GM12878 (cell line): ENCODE measurements around the gene TP53BP1. TPM values are rescaled to one million over a fixed set of nuclear protein-coding genes. Genes with fewer than 3 reads are reported as not detected.
A peak's percentile ranks its signal among the peaks of the same experiment; 100 is the strongest.

Experiments
- ATAC-seq: fragments of 200-7000 bp; cut with Tn5 transposase; 3 replicates; pipeline ENCODE4 v1.9.1; 2020; ENCODE audit warnings: mild to moderate bottlenecking, moderate library complexity
- BruUV-seq: library from RNA; stranded (reverse); fragments of 400-500 nt; replicated peaks from 2 replicates; lab custom pipeline; 2021; lab: Mats Ljungman, UMichigan
- CTCF ChIA-PET: fragments of 300-600 bp; sonication (Branson Sonifier 250); formaldehyde crosslinking; extraction: SDS; loops from one replicate; lab custom pipeline; 2021; ENCODE audit warnings: inconsistent platforms; lab: Yijun Ruan, JAX
- POLR2A ChIA-PET: fragments of 350-600 bp; formaldehyde crosslinking; extraction: SDS; loops from one replicate; lab custom pipeline; 2021; ENCODE audit warnings: inconsistent platforms; lab: Charles Lee
- RAD21 ChIA-PET: fragments of 300-600 bp; sonication (Branson Sonifier 250); formaldehyde crosslinking; loops from one replicate; lab custom pipeline; 2023; ENCODE audit warnings: antibody characterized with exemption; ENCODE audit not compliant: unreplicated experiment; lab: Charles Lee
- SMC1A ChIA-PET: fragments of 300-600 bp; sonication (Branson Sonifier 250); formaldehyde crosslinking; loops from one replicate; lab custom pipeline; 2023; ENCODE audit not compliant: unreplicated experiment, uncharacterized antibody; lab: Charles Lee
- DNase-seq: peaks from one replicate; pipeline ENCODE4 v3.0.0-alpha.2; 2011; ENCODE audit warnings: low read depth, low spot score
- FAIRE-seq: peaks from 3 replicates; lab custom pipeline; 2011; peaks lifted over from hg19 to GRCh38; lab: Jason Lieb, UNC
- H2AFZ ChIP-seq: 2 replicates; pipeline ENCODE4 v1.6.0; 2011; ENCODE audit warnings: low read depth, low read length, control low read depth; ENCODE audit not compliant: control insufficient read depth
- H3K27ac ChIP-seq: 2 replicates; pipeline ENCODE4 v1.5.1; 2011; ENCODE audit warnings: control low read depth; ENCODE audit not compliant: control insufficient read depth, insufficient read depth
- H3K27me3 ChIP-seq, 2 experiments: replicated peaks in 1 of 2; 2 replicates each; pipeline versions ENCODE4 v1.6.0 to v1.6.1; 2011; ENCODE audit warnings: low read length in 1 of 2; ENCODE audit not compliant: control insufficient read depth in 2 of 2, insufficient read depth in 2 of 2
- H3K36me3 ChIP-seq, 2 experiments: 2 replicates each; pipeline ENCODE4 v1.5.1; 2011; ENCODE audit warnings: low read length in 1 of 2; ENCODE audit not compliant: control insufficient read depth in 2 of 2, insufficient read depth in 2 of 2
- H3K4me1 ChIP-seq: 2 replicates; pipeline ENCODE4 v1.6.1; 2011; ENCODE audit warnings: mild to moderate bottlenecking, low read length, moderate library complexity, mixed read lengths; ENCODE audit not compliant: control insufficient read depth, insufficient read depth
- H3K4me2 ChIP-seq: 2 replicates; pipeline ENCODE4 v1.6.0; 2011; ENCODE audit warnings: control low read depth; ENCODE audit not compliant: control insufficient read depth, insufficient read depth
- H3K4me3 ChIP-seq: fragments of 200-600 bp; sonication (generic); 2 replicates; pipeline ENCODE4 v1.5.1; 2016
- H3K79me2 ChIP-seq: 2 replicates; pipeline ENCODE4 v1.6.0; 2011; ENCODE audit warnings: low read length; ENCODE audit not compliant: control insufficient read depth, insufficient read depth
- H3K9ac ChIP-seq: 2 replicates; pipeline ENCODE4 v1.8.0; 2011; ENCODE audit warnings: low read length, control low read depth, mixed read lengths; ENCODE audit not compliant: control insufficient read depth, insufficient read depth
- H3K9me3 ChIP-seq: replicated peaks from 3 replicates; pipeline ENCODE4 v1.5.1; 2011; ENCODE audit warnings: mild to moderate bottlenecking, low read length; ENCODE audit not compliant: control insufficient read depth, insufficient read depth
- H4K20me1 ChIP-seq: 2 replicates; pipeline ENCODE4 v1.6.0; 2011; ENCODE audit not compliant: control insufficient read depth, insufficient read depth
- MEF2B ChIP-seq: fragments of 450-650 bp; IDR thresholded peaks from 2 replicates; pipeline ENCODE4 v1.6.1; 2018; ENCODE audit warnings: mild to moderate bottlenecking, moderate library complexity; ENCODE audit not compliant: partially characterized antibody, poor library complexity, severe bottlenecking
- TBL1XR1 ChIP-seq: IDR thresholded peaks from 2 replicates; pipeline ENCODE4 v1.6.1; 2012; ENCODE audit warnings: low read depth, low read length, improper control_type of control experiment
- ZBED1 ChIP-seq: IDR thresholded peaks from 2 replicates; pipeline ENCODE4 v1.6.1; 2016; ENCODE audit warnings: borderline replicate concordance
- ZNF24 ChIP-seq: fragments of 450-650 bp; IDR thresholded peaks from 2 replicates; pipeline ENCODE4 v1.6.1; 2017; ENCODE audit warnings: antibody characterized with exemption, mild to moderate bottlenecking
- WGBS: methylation state at CpG from one replicate; pipeline ENCODE4 v1.1.6; 2016; ENCODE audit warnings: low lambda C conversion rate; ENCODE audit not compliant: insufficient replicate concordance, insufficient coverage; ENCODE audit errors: missing lambda C conversion rate; 5-methylcytosine and 5-hydroxymethylcytosine counted together
- in situ Hi-C: fragments of 300-500 bp; cut with MboI; formaldehyde crosslinking; loops from 9 replicates; pipeline ENCODE4 v1.14.3; 2018; ENCODE audit warnings: mixed read lengths
- intact Hi-C: fragments of 100-400 bp; cut with micrococcal nuclease; formaldehyde crosslinking; loops from one replicate; pipeline ENCODE4 v1.14.2; 2022; ENCODE audit not compliant: unreplicated experiment
- polyA plus RNA-seq, 11 experiments: library from polyadenylated mRNA; depleted of rRNA in 4 of 11; unstranded in 6 of 11; stranded (reverse) in 5 of 11; fragments of >200 nt; fragmentation: Nextera tagmentation in 4 of 11; fragmentation: Illumina TruSeq in 1 of 11; extraction: Ambion mirVana in 4 of 11; extraction: Trizol in 1 of 11; gene quantifications; 1 replicate in 1 of 11; 2 replicates in 10 of 11; pipeline versions ENCODE4 v1.2.1 to v1.2.3, GENCODE V29; 2011 to 2016; ENCODE audit warnings: inconsistent platforms in 2 of 11, missing spikeins in 2 of 11, low read depth in 1 of 11
- total RNA-seq, 4 experiments: library from RNA; depleted of rRNA in 3 of 4; stranded (reverse); fragments of >200 nt in 3 of 4; fragmentation: Illumina TruSeq in 1 of 4; extraction: Trizol in 1 of 4; gene quantifications; 2 replicates each; pipeline versions ENCODE4 v1.2.1 to v1.2.3, GENCODE V29; 2013 to 2021
- TF ChIP-seq, protein P1 (sequence below): fragments of 450-650 bp; IDR thresholded peaks from 2 replicates; pipeline ENCODE4 v1.6.1; 2017; ENCODE audit warnings: antibody characterized with exemption, mild to moderate bottlenecking, moderate library complexity
- TF ChIP-seq, protein P2 (sequence below): fragments of 450-650 bp; formaldehyde crosslinking; IDR thresholded peaks from 2 replicates; pipeline ENCODE4 v1.4.0; 2022; ENCODE audit warnings: mild to moderate bottlenecking, moderate library complexity

The TP53BP1 gene
- total and polyA plus RNA-seq, 10 of the 15 experiments (the other 5 are each of a cell fraction or from before 2014, with no cell fraction given), result 6.2 to 50.2 (median 19.3) TPM

DNA sequence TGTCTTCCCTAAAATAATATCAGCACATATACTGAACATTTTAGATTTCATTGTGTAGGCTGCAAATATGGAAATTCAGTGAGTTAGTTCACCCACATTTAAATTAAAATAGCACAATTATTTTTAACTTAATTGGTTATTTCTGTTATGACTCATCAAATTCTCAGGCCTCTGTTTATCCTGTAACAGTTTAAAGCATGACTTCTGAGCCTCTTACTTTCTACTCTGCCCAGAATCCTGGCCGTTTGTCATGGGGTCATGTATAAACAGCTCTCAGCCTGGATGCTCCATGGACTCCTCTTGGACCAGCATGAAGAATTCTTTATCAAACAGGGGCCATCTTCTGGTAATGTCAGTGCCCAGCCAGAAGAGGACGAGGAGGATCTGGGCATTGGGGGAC lies 109.9 kb downstream of the TP53BP1 start:
- Histone ChIP-seq H3K4me3 (no peak overlapping the region), H3K9me3 (no peaks in the 10 kb centered on the region), H3K9ac (no peak overlapping the region), H3K27ac (no peak overlapping the region), H3K36me3 (peaks cover 10 to 21% of the 10 kb centered on the region in 2 experiments), H4K20me1 (no peaks in the 10 kb centered on the region), H3K4me2 (no peak overlapping the region), H3K27me3 (no peaks in the 10 kb centered on the region), H3K79me2 (no peaks in the 10 kb centered on the region), H3K4me1 (no peaks in the 10 kb centered on the region; the same call in 1 of the 2 replicates), H2AFZ (no peak overlapping the region)
- 54% methylated on average over 2 of the region's 2 CpGs for WGBS
- POLR2A ChIA-PET, result interaction anchor here (1.2 kb wide), 1 partner anchor 11 kb away, joined by 4 read pairs; no protein-coding TSS in a partner anchor
- no peak for ATAC-seq
- in situ Hi-C loops (no loop called here), intact Hi-C loops (no loop called here)
- no peak for DNase-seq
- RAD21 ChIA-PET, result interaction anchor here (1.3 kb wide), 1 partner anchor 9 kb away, joined by 4 read pairs; no protein-coding TSS in a partner anchor
- TF ChIP-seq, protein P1, sequence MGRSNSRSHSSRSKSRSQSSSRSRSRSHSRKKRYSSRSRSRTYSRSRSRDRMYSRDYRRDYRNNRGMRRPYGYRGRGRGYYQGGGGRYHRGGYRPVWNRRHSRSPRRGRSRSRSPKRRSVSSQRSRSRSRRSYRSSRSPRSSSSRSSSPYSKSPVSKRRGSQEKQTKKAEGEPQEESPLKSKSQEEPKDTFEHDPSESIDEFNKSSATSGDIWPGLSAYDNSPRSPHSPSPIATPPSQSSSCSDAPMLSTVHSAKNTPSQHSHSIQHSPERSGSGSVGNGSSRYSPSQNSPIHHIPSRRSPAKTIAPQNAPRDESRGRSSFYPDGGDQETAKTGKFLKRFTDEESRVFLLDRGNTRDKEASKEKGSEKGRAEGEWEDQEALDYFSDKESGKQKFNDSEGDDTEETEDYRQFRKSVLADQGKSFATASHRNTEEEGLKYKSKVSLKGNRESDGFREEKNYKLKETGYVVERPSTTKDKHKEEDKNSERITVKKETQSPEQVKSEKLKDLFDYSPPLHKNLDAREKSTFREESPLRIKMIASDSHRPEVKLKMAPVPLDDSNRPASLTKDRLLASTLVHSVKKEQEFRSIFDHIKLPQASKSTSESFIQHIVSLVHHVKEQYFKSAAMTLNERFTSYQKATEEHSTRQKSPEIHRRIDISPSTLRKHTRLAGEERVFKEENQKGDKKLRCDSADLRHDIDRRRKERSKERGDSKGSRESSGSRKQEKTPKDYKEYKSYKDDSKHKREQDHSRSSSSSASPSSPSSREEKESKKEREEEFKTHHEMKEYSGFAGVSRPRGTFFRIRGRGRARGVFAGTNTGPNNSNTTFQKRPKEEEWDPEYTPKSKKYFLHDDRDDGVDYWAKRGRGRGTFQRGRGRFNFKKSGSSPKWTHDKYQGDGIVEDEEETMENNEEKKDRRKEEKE, result no peak
- TF ChIP-seq ZBED1, result no peak
- no peak for TF ChIP-seq ZNF24
- TF ChIP-seq, protein P2, sequence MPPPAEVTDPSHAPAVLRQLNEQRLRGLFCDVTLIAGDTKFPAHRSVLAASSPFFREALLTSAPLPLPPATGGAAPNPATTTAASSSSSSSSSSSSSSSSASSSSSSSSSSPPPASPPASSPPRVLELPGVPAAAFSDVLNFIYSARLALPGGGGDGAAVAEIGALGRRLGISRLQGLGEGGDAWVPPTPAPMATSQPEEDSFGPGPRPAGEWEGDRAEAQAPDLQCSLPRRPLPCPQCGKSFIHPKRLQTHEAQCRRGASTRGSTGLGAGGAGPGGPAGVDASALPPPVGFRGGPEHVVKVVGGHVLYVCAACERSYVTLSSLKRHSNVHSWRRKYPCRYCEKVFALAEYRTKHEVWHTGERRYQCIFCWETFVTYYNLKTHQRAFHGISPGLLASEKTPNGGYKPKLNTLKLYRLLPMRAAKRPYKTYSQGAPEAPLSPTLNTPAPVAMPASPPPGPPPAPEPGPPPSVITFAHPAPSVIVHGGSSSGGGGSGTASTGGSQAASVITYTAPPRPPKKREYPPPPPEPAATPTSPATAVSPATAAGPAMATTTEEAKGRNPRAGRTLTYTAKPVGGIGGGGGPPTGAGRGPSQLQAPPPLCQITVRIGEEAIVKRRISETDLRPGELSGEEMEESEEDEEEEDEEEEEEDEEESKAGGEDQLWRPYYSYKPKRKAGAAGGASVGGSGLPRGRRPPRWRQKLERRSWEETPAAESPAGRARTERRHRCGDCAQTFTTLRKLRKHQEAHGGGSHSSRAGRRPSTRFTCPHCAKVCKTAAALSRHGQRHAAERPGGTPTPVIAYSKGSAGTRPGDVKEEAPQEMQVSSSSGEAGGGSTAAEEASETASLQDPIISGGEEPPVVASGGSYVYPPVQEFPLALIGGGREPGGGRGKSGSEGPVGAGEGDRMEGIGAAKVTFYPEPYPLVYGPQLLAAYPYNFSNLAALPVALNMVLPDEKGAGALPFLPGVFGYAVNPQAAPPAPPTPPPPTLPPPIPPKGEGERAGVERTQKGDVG (CRISPR knock-in tag), result no peak
- TF ChIP-seq TBL1XR1, result no peak
- peak; percentile 19 for TF ChIP-seq MEF2B
- FAIRE-seq, result no peak
- SMC1A ChIA-PET, result no interaction called here
- CTCF ChIA-PET, result interaction anchor here (0.7 to 6.1 kb wide), 2 partner anchors 10 to 348 kb away, joined by 4 to 51 read pairs; partner anchors contain the start of genes TUBGCP4 and ZSCAN29
- no TSS peak for BruUV-seq
